Breast epithelium (tissue), 3 donors: ENCODE measurements around the gene F10.
"Not testable (repeated sequence)": the region's sequence is repeated elsewhere in the genome, so short reads cannot be mapped to it uniquely, and the experiment has no call there.

ENCODE experiments used
- POLR2A ChIP-seq: fragments of 450-650 bp; IDR thresholded peaks from one replicate; pipeline ENCODE4 v1.6.1; 2016; ENCODE audit warnings: antibody characterized with exemption, mild to moderate bottlenecking, moderate library complexity
- POLR2AphosphoS5 ChIP-seq, 3 donors: sonication (generic); formaldehyde crosslinking; IDR thresholded peaks; one replicate each; pipeline ENCODE4 v1.6.1; 2017; ENCODE audit warnings: antibody characterized with exemption in 3 of 3

- TF ChIP-seq POLR2AphosphoS5 (IDR thresholded peaks at IDR 0.05); POLR2A: not testable (repeated sequence)
Measured at GRCh38 chr13:113112475-113112874, 10.1 kb upstream of the F10 start.
